PC-9 (cell line): ENCODE results near the gene CCDC192. TPM values are rescaled to one million over a fixed set of nuclear protein-coding genes. Genes with fewer than 3 reads are reported as not detected.
"Not testable (repeated sequence)": the region's sequence is repeated elsewhere in the genome, so short reads cannot be mapped to it uniquely, and the experiment has no call there.

Experiments
- BruUV-seq: library from RNA; stranded (reverse); fragments of 400-500 nt; replicated peaks from 2 replicates; lab custom pipeline; 2021; lab: Mats Ljungman, UMichigan
- CTCF ChIA-PET: fragments of 300-600 bp; sonication (Branson Sonifier 250); formaldehyde crosslinking; loops from one replicate; lab custom pipeline; 2022; ENCODE audit warnings: antibody characterized with exemption; lab: Charles Lee
- POLR2A ChIA-PET: fragments of 300-600 bp; sonication (Branson Sonifier 250); formaldehyde crosslinking; loops from one replicate; lab custom pipeline; 2022; ENCODE audit warnings: antibody characterized with exemption; ENCODE audit not compliant: unreplicated experiment; lab: Charles Lee
- DNase-seq, 2 experiments: peaks; one replicate each; pipeline versions ENCODE4 v3.0.0 to v3.0.0-alpha.2; 2015 to 2022; ENCODE audit warnings: mixed read lengths in 1 of 2
- H2AFZ ChIP-seq: fragments of 200-600 bp; sonication (generic); 2 replicates; pipeline ENCODE4 v1.8.1; 2017; ENCODE audit warnings: antibody characterized with exemption
- H3F3A ChIP-seq: fragments of 200-600 bp; sonication (generic); 2 replicates; pipeline ENCODE4 v1.8.1; 2017; ENCODE audit warnings: antibody characterized with exemption, mild to moderate bottlenecking, low read depth; ENCODE audit not compliant: insufficient read depth
- H3K27ac ChIP-seq: fragments of 200-600 bp; sonication (generic); 2 replicates; pipeline ENCODE4 v1.6.1; 2016; ENCODE audit warnings: mixed run types
- H3K27me3 ChIP-seq: fragments of 200-600 bp; sonication (generic); 2 replicates; pipeline ENCODE4 v1.6.1; 2016; ENCODE audit warnings: low read depth, mixed run types; ENCODE audit not compliant: insufficient read depth
- H3K36me3 ChIP-seq: fragments of 200-600 bp; sonication (generic); 2 replicates; pipeline ENCODE4 v1.6.1; 2016; ENCODE audit warnings: low read depth, mixed run types
- H3K4me1 ChIP-seq: fragments of 200-600 bp; sonication (generic); replicated peaks from 2 replicates; pipeline ENCODE4 v1.6.1; 2016; ENCODE audit warnings: mixed run types; ENCODE audit not compliant: insufficient read depth
- H3K4me2 ChIP-seq: fragments of 200-600 bp; sonication (generic); 2 replicates; pipeline ENCODE4 v1.6.1; 2017; ENCODE audit warnings: mixed run types
- H3K4me3 ChIP-seq: fragments of 200-600 bp; sonication (generic); 2 replicates; pipeline ENCODE4 v1.6.1; 2016; ENCODE audit warnings: mixed run types
- H3K79me2 ChIP-seq: fragments of 200-600 bp; sonication (generic); 2 replicates; pipeline ENCODE4 v1.6.1; 2017; ENCODE audit warnings: low read depth, mixed run types
- H3K9me2 ChIP-seq: fragments of 200-600 bp; sonication (generic); 2 replicates; pipeline ENCODE4 v1.8.1; 2017; ENCODE audit warnings: mild to moderate bottlenecking; ENCODE audit not compliant: insufficient read depth
- H3K9me3 ChIP-seq: fragments of 200-600 bp; sonication (generic); 2 replicates; pipeline ENCODE4 v1.8.1; 2016; ENCODE audit warnings: low read depth; ENCODE audit not compliant: insufficient read depth
- H4K20me1 ChIP-seq: fragments of 200-600 bp; sonication (generic); 2 replicates; pipeline ENCODE4 v1.8.1; 2017; ENCODE audit not compliant: insufficient read depth
- CTCF ChIP-seq: fragments of 200-600 bp; sonication (generic); conservative IDR thresholded peaks from 2 replicates; pipeline ENCODE4 v1.6.1; 2017; ENCODE audit warnings: mixed run types, antibody characterized with exemption, mild to moderate bottlenecking, moderate library complexity
- EZH2 ChIP-seq: fragments of 200-600 bp; sonication (generic); IDR thresholded peaks from 2 replicates; pipeline ENCODE4 v1.8.0; 2017; ENCODE audit warnings: antibody characterized with exemption, low read depth
- intact Hi-C: fragments of 100-400 bp; cut with micrococcal nuclease; formaldehyde crosslinking; loops from one replicate; pipeline ENCODE4 v1.10.0; 2022; ENCODE audit not compliant: unreplicated experiment
- total RNA-seq: library from RNA; stranded (reverse); gene quantifications from 2 replicates; pipeline ENCODE4 v1.2.3, GENCODE V29; 2021

CCDC192 gene
- total RNA-seq, 1 experiment from 2014 or later: not detected

DNA sequence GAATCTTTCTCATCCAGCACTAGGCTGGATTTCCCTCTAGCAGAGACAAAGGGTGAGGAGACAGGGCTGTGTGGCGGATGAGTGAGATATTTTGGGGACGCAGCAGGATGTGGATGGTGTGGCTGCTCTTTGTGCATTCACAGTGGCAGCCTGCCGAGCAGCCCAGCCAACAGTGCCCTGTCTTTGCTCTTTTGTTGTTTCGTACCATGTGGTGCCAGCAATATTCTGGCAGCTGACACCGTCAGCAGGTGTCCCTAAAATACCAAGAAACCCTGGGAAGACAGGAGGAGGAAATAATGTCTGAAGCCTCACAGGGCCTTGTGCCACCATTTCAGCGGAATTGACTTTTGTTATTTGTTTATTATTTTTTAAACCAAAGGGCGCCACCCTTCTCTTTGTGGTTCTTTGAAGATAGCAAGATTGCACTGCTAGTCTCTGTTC lies 141.4 kb downstream of the CCDC192 start:
- no peak for DNase-seq
- no peaks in the 10 kb centered on the region for H3K9me2 ChIP-seq
- no peaks in the 10 kb centered on the region for H3K36me3 ChIP-seq
- no TSS peak for BruUV-seq
- CTCF ChIA-PET: no interaction called here
- no peaks in the 10 kb centered on the region for H3K9me3 ChIP-seq
- intact Hi-C loops: no loop called here
- no peak overlapping the region for H3K27ac ChIP-seq
- no peaks in the 10 kb centered on the region for H4K20me1 ChIP-seq
- POLR2A ChIA-PET: no interaction called here
- no peaks in the 10 kb centered on the region for H3K79me2 ChIP-seq
- no peak overlapping the region for H3K4me2 ChIP-seq
- H2AFZ ChIP-seq: no peak overlapping the region
- H3F3A ChIP-seq: no peaks in the 10 kb centered on the region
- no peak overlapping the region for H3K4me3 ChIP-seq
- TF ChIP-seq CTCF (no peak), EZH2 (no peak)
- H3K27me3 ChIP-seq: no peaks in the 10 kb centered on the region
- peaks cover 10% of the 10 kb centered on the region; the same call in 1 of the 2 replicates for H3K4me1 ChIP-seq

DNA sequence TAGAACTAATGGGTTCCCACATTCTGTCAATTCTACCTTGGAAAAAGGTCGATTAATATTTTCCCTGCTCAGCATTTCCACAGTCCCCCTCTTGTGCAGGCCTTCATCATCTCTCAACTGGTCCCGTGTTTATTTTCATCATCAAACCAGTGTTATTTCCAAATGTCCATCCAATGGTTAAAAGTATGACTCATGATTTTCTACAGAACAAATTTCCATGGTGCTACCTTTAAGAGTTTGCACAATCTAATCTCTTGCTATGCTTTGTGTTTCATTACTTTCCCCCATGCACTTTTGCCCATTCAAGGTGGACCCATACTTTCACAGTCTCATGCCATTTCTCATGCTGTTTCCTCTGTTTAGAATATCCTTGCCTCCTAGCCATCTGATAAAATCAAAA lies 143.7 kb downstream of the CCDC192 start:
- ChIA-PET CTCF (no interaction called here), POLR2A (no interaction called here)
- H3K79me2 ChIP-seq: no peaks in the 10 kb centered on the region
- no peak overlapping the region for H2AFZ ChIP-seq
- H3K4me3 ChIP-seq: no peak overlapping the region
- H3K4me2 ChIP-seq: no peak overlapping the region
- no peaks in the 10 kb centered on the region for H3K27me3 ChIP-seq
- no TSS peak for BruUV-seq
- no peak overlapping the region for H3K27ac ChIP-seq
- no peaks in the 10 kb centered on the region for H3F3A ChIP-seq
- no peaks in the 10 kb centered on the region for H3K36me3 ChIP-seq
- no peak for DNase-seq
- intact Hi-C loops: no loop called here
- no peaks in the 10 kb centered on the region for H3K9me2 ChIP-seq
- H3K9me3 ChIP-seq: no peaks in the 10 kb centered on the region
- TF ChIP-seq EZH2 (no peak), CTCF (no peak)
- no peaks in the 10 kb centered on the region for H4K20me1 ChIP-seq
- H3K4me1 ChIP-seq: peaks cover 8% of the 10 kb centered on the region; the same call in 1 of the 2 replicates

DNA sequence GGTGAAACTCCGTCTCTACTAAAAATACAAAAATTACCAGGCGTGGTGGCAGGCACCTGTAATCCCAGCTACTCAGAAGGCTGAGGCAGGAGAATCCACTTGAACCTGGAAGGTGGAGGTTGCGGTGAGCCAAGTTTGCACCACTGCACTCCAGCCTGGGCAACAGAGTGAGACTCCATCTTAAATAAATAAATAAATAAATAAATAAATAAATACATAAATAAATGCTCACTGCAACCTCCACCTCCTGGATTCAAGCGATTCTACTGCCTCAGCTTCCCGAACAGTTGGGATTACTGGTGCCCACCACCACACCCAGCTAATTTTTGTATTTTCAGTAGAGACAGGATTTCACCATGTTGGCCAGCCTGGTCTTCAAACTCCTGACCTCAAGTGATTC lies 144.4 kb downstream of the CCDC192 start:
- H3F3A ChIP-seq, H3K36me3 ChIP-seq, H3K9me2 ChIP-seq, CTCF ChIA-PET, POLR2A ChIA-PET, H4K20me1 ChIP-seq, H2AFZ ChIP-seq, H3K79me2 ChIP-seq, BruUV-seq, H3K27me3 ChIP-seq, H3K27ac ChIP-seq, H3K4me2 ChIP-seq, DNase-seq, H3K4me3 ChIP-seq, intact Hi-C loops, H3K9me3 ChIP-seq, H3K4me1 ChIP-seq: not testable (repeated sequence)

DNA sequence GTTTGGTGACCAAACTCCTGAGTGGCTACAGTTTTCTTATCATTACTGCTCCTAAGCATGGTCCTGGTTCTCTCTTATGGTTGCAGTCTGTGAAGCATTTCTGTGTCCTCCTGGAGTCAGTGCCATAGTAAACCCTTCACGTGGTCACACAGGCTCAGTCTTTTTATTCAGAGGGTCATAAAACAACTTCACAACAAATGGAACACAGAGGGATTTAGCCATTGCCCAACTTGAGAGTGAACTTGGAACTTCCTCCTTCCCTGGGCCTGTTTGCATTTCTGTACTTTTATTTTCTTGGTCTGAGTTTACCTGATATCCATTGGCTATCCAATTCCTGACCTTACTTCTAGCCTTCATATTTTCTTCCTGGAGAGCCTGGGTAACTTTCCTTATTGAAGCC lies 144.9 kb downstream of the CCDC192 start:
- Histone ChIP-seq H3F3A (no peaks in the 10 kb centered on the region), H3K4me1 (peaks cover 8% of the 10 kb centered on the region; the same call in 1 of the 2 replicates), H3K36me3 (no peaks in the 10 kb centered on the region), H3K79me2 (no peaks in the 10 kb centered on the region), H4K20me1 (no peaks in the 10 kb centered on the region), H3K27me3 (no peaks in the 10 kb centered on the region), H2AFZ (no peak overlapping the region), H3K9me2 (no peaks in the 10 kb centered on the region), H3K4me3 (no peak overlapping the region), H3K4me2 (no peak overlapping the region), H3K9me3 (no peaks in the 10 kb centered on the region), H3K27ac (no peak overlapping the region)
- no peak for DNase-seq
- TF ChIP-seq CTCF (no peak), EZH2 (no peak)
- POLR2A ChIA-PET: no interaction called here
- CTCF ChIA-PET: no interaction called here
- intact Hi-C loops: no loop called here
- no TSS peak for BruUV-seq
